Measurements from ENCODE around the gene LBR.

DNA sequence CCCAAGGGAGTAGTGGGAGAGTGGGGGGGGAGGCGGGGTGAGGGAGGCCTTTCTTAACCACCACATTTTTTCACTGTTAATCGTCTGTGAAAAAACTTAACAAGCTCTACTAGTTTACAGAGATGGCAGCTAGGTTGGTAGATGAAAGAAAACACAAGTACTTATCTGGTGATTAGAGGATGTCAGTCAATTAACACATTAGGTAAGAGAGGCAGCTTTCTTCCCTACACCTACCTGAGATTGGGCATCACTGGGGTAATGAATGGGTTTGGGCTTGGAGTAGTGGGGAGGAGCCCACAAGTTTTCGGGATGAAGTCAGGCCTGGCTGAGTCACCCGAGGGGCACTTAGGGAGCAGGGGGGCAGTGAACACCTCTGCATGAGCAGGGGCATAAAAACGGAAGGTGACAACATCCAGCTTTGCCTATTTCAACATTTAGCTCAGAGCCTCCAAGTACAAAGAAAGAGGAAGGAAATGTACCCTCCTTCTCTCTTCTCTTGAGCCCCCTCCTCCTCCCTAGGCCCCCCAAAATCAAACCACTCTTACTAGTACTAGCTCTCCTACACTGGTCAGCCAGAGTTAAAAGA, 2.5 kb downstream of the LBR start:
- TF ChIP-seq, protein P1, sequence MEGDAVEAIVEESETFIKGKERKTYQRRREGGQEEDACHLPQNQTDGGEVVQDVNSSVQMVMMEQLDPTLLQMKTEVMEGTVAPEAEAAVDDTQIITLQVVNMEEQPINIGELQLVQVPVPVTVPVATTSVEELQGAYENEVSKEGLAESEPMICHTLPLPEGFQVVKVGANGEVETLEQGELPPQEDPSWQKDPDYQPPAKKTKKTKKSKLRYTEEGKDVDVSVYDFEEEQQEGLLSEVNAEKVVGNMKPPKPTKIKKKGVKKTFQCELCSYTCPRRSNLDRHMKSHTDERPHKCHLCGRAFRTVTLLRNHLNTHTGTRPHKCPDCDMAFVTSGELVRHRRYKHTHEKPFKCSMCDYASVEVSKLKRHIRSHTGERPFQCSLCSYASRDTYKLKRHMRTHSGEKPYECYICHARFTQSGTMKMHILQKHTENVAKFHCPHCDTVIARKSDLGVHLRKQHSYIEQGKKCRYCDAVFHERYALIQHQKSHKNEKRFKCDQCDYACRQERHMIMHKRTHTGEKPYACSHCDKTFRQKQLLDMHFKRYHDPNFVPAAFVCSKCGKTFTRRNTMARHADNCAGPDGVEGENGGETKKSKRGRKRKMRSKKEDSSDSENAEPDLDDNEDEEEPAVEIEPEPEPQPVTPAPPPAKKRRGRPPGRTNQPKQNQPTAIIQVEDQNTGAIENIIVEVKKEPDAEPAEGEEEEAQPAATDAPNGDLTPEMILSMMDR (conservative IDR thresholded peaks at IDR 0.05 in 1 of 2, IDR thresholded peaks at IDR 0.05 in 1 of 2; ENCODE audit: extremely low read depth in 1 of 2, insufficient read depth in 1 of 2, low read depth in 1 of 2, low read length in 2 of 2), result no peak
- no peak for TF ChIP-seq EZH2 (IDR thresholded peaks at IDR 0.05; ENCODE audit: borderline replicate concordance, low read length)

All from mammary epithelial cell (primary cell).